HG03571 (cell line): ENCODE results near the gene PER2.
"Not testable (repeated sequence)": the region's sequence is repeated elsewhere in the genome, so short reads cannot be mapped to it uniquely, and the experiment has no call there.

Experiments
- ATAC-seq: cut with Tn5 transposase; IDR thresholded peaks from one replicate; pipeline ENCODE4 v1.9.1; 2021; ENCODE audit not compliant: unreplicated experiment

Gene PER2, protein sequence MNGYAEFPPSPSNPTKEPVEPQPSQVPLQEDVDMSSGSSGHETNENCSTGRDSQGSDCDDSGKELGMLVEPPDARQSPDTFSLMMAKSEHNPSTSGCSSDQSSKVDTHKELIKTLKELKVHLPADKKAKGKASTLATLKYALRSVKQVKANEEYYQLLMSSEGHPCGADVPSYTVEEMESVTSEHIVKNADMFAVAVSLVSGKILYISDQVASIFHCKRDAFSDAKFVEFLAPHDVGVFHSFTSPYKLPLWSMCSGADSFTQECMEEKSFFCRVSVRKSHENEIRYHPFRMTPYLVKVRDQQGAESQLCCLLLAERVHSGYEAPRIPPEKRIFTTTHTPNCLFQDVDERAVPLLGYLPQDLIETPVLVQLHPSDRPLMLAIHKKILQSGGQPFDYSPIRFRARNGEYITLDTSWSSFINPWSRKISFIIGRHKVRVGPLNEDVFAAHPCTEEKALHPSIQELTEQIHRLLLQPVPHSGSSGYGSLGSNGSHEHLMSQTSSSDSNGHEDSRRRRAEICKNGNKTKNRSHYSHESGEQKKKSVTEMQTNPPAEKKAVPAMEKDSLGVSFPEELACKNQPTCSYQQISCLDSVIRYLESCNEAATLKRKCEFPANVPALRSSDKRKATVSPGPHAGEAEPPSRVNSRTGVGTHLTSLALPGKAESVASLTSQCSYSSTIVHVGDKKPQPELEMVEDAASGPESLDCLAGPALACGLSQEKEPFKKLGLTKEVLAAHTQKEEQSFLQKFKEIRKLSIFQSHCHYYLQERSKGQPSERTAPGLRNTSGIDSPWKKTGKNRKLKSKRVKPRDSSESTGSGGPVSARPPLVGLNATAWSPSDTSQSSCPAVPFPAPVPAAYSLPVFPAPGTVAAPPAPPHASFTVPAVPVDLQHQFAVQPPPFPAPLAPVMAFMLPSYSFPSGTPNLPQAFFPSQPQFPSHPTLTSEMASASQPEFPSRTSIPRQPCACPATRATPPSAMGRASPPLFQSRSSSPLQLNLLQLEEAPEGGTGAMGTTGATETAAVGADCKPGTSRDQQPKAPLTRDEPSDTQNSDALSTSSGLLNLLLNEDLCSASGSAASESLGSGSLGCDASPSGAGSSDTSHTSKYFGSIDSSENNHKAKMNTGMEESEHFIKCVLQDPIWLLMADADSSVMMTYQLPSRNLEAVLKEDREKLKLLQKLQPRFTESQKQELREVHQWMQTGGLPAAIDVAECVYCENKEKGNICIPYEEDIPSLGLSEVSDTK (N-terminal part only)

DNA sequence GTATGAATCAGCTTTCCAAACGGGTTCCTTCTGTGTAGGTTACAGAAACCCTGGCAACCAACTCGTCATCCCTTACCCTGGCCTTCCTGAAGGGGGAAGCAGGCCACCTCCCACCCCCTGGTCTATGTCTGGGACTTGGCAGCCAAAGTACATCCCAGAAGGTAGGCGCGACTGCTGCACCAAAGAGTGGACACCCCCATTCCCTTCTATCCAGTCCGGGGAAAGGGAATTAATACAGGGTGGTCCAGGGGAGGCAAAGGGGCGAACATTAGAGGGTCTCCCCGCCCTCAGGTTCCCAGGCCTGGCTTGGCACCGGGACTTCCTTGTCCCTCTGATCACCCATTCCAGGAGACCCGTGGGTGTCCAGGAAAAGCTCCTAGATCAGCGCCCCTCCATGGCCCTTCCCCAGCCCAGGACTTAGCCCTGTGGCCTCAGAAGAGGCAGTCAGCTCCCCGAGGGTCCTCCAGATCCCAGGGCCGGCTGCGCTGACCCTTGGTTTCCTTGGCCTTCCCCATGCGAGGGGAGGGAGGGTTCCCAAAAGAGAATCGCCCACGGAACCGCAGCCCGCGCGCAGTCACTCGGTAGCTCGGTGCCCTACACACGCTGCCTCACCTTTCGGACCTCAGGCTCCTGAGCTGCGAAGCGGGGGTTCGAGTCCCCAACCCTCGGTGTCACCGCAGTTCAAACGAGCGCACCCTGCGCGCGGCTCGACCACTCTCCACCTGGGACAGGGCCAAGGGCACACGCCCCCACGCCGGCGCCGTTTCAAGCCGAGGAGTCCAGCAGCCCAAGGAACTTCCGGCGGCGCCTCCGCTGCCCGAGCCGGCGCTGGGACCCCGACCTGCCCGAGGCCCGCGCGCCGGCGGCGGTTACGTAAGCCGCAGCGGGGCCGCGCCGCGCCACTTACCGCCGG, at the start of gene PER2:
PER2 (minus strand) TSS at position 874 of the 913 bp plus-strand sequence. CDS start 10,674 bp downstream, outside the sequence.
- ATAC-seq, result peak; percentile 35

DNA sequence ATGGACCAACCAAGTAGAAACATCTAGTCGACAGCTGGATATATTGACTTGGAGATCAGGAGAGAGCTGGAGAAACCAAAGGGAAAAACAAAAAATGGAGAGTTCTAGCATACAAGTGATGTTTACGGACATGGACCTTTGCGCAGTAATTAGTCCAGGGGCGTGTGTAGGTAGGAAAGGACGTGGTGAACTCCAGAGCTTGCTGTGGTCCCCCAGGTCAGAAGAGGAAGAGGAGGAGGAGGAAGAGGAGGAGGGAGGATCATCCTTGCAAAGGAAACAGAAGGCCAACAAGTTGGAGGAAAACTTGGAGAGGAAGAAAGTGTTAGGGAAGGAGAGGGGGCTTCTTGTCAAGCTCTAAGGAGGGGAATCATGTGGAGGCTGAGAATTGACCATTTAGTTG, 49.4 kb upstream of the PER2 start:
- no peak for ATAC-seq

DNA sequence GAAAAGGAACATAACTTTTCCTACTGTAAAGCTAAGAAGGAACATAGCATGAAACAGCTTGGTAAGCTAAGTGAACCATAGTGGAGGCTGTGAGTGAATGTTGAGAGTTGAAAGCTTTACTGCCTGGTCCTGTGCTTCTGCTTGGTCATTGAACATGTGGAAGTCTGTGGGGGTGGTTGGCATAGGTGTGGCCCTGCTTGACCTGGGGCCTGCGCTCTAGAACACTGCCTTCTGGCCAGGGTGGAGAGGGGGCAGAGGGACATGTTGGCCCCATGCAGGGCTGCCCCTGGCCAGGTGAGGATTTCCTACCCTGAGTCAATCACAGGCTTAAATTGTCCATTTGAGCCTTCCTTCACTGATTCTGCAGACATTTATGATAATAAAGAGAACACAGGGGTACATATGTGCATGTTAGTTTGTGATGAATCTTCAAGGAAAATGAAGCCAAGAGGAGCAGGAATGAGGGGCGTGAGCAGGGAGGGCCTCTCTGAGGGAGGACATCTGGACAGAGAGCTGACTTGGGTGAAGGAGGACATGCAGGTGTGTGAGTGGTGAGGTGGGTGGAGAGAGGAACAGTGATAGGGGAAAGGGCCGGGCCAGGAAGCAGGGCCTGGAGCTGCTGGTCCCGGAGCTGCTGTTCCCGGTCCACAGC, 48.5 kb upstream of the PER2 start:
- ATAC-seq, result no peak

DNA sequence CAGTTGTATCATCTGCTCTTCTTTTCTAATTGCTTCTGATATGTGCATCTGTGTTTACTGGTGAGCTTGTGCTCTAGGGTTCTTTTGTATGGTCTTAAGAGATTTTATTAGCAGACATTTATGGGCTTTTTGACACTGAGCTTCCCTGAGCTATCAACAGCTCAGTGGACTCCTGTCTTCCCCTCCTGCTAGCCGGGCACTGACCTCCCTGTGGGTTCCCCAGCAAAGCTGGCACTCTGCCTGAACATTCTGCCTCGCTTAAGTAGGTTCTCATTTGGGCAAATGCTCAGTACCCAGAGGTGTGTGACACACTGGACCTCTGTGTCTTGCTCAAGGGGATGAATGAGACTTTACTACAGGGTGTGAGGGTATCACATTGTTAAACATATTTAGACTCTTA, 47.7 kb upstream of the PER2 start:
- no peak for ATAC-seq

DNA sequence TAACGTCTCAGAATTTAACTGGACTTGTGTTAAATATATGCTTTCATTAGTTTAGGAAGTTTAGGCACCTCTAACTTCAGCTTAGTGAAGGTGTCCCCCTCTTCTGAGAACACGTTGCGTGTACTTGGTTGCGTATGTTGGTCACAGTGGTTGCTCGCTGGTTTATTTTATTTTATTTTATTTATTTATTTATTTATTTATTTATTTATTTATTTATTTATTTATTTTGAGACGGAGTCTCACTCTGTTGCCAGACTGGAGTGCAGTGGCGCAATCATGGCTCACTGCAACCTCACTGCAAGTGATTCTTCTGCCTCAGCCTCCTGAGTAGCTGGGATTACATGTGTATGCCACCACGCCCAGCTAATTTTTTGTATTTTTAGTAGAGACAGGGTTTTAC, 47.2 kb upstream of the PER2 start:
- not testable (repeated sequence) for ATAC-seq

DNA sequence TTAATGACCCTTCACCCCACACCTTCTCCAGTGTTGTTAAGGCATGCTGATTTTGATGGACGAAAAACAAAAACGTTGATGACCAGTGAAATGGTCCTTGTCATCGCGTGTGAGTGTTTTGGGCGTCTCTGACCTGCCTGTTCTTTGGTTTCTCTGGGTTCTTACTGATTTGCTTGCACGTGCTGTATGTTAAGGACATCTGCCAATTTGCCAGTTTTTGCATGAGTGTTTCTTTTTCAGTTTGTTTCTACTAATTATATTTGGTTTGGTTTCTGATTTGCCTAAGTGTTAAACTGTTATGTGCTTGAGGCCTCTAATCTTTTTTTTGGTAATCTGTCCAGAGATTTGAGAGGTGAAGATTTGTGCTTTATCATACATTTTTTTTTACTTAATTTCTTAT, 46.5 kb upstream of the PER2 start:
- no peak for ATAC-seq

DNA sequence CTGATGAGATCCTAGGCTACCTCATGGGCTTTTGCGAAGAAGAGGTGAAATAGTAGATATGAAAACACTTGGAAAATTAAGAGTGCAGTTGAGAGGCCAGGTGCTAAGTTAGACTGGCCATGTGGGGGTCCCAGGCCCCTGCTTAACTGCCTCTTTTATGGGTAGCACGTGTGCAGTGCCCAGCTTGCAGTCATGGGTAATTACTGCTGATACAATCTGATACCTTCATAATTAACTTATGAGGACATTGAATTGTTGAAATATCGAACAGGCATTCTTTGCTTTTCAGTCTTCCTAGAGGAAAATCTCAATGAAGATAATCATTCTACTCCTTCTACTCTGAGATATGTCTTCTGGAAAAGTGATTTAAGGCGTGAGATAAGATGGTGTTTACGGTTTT, 43.5 kb upstream of the PER2 start:
- no peak for ATAC-seq

DNA sequence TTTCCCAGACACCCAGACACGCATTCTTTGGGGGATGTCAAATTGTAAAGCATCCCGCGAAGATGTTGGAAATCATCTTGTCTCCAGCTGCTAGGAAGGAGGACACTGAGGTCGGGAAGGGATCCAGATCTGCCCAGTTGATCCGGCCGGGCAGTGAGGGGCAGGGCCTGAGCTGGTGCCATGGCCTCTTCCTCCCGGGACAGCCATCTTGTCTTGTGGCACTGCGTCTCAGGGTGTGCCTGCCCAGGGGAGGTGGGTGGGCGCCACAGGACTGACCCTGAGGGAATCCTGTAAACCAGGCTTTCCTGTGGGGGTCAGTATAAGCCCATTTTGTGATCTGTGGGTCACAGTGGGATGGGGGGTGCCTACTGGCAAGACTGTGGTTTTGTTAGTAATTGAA, 42.0 kb upstream of the PER2 start:
- no peak for ATAC-seq

DNA sequence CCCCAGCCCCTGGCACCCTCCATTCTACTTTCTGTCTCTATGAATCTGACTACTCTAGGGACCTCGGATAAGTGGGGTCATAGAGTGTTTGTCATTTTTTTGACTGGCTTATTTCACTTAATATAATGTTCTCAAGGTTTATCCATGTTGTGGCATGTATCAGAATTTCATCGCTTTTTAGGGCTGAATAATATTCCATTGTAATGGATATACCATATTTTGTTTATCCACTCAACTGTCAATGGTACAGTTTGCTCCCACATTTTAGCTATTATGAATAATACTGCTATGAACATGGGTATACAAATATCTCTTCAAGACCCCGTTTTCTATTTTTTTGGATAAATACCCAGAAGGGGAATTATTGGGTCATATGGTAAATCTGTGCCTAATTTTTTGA, 39.3 kb upstream of the PER2 start:
- ATAC-seq, result no peak

DNA sequence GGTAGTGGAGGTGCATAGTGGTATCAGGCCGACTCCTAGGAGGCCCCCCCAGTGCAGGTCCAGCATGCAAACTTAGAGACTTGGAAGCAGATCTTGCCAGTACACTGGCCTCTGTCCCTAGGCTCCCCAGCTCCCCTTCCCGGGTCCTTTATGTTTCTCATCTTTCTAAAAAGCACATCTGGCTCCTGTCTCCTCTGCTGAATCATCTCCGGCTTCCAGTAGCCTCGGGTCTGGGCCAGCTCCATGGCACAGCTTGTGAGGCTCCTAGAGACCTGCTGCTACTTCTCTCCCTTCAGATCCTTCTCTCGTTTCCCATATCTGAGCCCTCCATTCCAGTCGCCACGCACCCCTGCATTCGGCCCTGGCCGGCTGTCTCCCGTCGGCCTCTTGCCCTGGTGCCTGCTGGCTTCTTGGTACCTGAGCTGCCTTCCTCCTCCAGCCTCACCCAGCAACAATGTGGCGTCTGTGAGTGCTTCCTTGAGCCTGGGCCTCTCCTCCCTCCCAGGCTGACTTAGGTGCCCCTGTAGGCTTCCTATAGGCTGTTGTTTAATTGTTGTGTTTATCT, 38.5 kb upstream of the PER2 start:
- ATAC-seq, result no peak

DNA sequence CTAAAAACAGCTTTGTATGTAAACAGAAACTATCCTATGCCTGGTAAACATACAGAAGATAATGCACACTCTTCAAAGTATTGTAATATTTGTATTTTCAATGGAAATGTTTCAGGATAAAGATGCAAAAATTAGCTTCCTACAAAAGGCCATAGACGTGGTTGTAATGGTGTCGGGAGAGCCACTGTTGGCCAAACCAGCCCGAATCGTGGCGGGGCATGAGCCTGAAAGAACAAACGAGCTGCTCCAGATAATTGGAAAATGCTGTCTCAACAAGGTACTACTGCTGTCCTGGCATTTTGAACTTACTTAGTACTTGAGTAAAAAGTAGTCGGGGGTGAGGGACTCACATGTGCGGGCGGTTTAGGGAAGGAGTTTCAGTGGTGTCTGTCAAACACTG, 37.3 kb upstream of the PER2 start:
- ATAC-seq, result no peak

DNA sequence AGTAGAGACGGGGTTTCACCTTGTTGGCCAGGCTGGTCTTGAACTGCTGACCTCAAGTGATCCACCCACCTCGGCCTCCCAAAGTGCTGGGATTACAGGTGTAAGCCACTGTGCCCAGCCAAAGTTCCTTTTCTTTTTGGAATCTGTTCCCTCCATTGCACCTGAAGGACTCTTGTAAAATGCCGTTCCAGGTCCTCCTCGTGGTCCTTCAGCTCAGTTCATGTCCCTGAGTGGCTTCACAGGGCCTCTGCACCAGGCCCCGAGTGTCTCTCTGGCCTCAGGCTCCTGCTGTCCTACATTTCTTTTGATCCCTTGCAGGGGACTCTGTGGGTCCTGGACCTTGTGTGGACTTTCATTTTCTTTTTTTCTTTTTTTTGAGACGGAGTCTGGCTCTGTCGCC, 35.8 kb upstream of the PER2 start:
- ATAC-seq, result not testable (repeated sequence)

DNA sequence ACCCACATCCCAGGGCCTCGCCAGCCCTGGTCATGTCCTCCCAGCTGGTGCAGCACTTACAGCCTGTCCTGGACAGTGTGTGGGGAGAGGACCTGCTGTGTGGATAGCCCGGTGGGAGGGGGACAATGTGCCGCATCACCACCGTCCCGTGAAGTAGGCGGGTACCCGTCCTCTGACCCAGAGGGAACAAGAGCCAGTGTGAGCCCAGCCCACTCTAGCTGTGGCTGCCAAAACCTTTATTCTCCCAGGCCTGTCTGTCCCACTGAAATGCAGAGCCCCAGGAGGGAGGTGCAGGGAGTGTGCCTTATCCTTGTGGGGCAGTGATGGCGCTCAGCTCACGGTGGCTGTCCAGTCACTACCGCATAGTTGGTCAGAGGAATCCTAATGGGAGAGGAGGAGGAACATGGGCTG, 33.6 kb upstream of the PER2 start:
- ATAC-seq, result no peak

DNA sequence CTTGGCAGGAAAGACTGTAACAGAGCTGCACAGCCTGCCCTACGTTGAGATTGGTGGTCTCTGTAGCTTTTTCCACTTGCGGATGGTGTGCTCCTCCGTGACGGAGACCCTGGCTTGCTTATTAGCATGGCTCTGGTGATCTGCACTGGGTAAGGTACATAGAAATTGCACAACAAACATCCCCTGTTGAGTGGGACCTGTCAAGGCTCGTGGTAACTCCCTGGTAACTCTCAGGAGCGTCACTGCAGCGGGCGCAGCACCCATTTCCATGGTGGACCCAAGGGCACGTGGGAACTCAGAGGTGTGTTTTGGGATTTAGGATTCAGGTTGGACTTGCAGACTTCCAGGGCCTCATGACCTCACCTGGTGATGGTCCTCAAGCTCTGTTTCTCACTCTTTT, 33.1 kb upstream of the PER2 start:
- no peak for ATAC-seq

DNA sequence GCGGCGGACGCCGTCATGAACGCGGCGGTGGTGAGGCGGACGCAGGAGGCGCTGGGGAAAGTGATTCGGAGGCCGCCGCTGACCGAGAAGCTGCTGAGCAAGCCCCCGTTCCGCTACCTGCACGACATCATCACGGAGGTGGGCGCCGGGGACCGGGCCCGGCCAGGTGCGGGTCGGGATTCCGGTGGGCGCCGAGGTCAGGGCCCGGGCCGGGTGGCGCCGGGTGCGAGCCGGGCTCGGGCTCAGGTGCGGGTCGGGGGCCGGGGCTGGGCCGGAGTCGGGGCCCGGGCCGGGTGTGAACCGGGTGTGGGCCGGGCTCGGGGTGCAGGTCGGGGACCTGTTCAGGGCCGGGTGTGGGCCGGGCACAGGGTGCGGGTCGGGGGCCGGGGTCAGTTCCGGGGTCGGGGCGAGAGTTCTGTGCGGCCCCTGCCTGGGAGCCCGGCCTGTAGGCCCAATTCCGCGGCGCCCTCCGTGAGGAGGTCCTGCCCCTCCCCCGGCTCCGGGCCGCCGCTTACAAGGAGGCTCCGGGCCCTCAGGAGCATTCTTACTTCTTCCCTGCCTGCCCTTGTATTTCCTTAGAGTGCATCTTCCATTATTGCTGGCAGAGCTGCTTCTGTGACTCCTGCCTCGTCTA, 32.4 kb upstream of the PER2 start:
- ATAC-seq, result peak; percentile 28

DNA sequence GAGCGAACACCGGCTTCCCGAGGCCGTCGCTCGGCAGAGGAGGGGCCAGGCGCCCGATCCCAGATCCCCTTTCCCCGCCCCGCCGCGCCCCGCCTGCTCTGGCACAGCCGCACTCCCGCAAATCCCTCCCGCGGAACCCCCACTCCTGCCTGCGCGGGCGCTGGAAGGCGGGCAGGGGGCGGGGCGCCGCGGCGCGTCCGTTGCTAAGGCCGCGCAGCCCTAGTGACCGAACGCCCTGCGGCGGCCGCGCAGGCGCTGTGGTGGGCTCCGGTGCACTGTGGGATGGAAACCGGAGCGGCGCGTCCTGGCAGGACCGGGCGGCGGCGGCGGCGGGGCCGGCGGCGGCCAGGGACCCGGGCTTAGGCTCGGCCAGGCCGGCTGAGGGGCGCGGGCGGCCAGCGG, 31.8 kb upstream of the PER2 start, which contains the start of gene TRAF3IP1:
TRAF3IP1 (plus strand) TSS at position 273 of the 402 bp plus-strand sequence. CDS start 145 bp downstream, outside the sequence.
- ATAC-seq, result peak; percentile 95

DNA sequence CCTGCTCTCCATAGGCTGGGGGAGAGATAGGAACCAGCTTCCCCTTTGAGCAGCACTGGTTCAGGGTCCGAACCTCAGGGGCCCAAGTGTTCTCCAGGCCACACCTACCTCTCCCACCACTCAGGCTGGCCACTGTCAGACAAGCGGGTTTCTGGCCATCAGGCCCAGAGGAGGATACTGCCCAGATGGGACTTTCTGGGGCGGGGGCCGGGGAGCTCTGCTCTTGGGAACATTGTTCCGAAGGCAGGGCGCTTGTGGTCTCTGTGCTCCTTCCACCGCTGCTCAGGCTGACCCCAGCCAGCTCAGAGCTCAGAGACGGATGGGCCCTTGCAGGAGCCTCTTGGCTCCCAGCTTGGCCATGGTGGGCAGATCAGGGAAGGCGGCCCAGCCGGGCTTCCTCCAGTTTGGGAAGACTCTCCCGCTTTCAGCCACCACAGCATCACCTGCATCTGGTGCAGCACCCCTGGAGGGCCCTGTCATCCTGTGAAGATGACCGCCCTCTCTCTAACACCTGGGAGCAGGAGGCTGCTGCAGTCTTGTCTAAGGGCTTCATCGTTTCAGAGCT, 26.7 kb upstream of the PER2 start:
- ATAC-seq, result no peak

DNA sequence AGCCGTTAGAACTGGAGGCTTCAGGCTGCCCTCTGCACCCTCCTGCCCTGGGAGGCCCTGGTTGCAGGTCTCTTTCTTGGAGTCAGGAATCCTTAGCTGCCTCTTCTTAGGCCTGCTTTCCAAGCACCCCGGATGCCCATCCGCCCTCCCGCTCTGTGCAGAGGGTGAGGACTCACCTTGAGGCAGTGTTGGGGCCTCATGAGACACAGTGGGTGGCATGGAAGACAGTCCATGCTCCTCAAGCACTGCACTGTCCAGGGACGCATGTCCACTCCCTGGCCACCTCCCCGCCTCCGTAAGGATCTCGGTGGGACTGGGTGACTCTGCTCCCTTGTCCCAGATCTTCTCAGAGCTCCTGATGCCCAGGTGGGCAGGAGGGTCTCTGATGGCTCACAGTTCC, 26.2 kb upstream of the PER2 start:
- ATAC-seq, result no peak

DNA sequence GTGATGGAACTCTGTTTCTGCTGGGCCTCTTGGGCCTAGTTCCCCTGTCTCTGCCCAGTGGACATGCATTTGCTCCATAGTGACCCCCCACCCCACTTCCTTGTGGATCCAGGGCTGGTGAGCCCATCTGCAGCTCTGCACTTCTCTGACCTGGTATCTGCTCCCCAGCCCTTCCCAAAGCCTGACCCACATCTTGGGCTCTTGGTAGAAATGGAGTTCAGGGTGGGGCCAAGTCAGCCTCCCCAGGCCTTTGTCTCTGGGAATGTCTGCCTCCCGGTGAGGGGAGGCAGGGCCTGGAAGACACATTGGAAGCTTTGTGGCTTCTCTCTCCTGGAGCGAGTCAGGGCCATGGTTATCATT, 25.6 kb upstream of the PER2 start:
- no peak for ATAC-seq
